ENCODE results near the gene STRIP2.
"Not testable (repeated sequence)": the region's sequence is repeated elsewhere in the genome, so short reads cannot be mapped to it uniquely, and the experiment has no call there.

Gene STRIP2

DNA sequence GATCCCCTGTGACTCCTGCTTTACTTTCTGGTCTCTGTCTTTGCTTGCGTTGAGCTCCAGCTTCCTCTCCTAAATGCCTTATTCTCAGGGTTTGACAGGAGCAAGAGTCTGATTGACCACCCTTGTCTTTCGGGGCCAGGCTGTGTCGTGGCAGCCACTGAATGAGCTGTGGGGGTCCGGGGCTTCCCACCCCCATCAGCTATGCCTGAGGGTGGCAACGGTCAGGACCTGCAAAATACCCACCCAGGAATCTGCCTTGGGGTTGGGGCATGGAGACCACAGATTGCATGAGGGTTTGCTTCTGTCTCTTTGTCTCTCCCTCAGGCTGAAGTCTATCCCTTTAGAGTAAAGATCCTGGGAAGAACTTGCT lies 88.7 kb downstream of the STRIP2 start:
- no peak for FAIRE-seq

GRCh38 chr7:129523924-129524323 lies 89.7 kb downstream of the STRIP2 start:
- DNase-seq (ENCODE audit: insufficient read length, low spot score) = no peak
- no peak for FAIRE-seq

More for the DNA sequence above, 88.7 kb downstream of the STRIP2 start:
- no peak for DNase-seq (ENCODE audit: insufficient read length, low spot score)

DNA sequence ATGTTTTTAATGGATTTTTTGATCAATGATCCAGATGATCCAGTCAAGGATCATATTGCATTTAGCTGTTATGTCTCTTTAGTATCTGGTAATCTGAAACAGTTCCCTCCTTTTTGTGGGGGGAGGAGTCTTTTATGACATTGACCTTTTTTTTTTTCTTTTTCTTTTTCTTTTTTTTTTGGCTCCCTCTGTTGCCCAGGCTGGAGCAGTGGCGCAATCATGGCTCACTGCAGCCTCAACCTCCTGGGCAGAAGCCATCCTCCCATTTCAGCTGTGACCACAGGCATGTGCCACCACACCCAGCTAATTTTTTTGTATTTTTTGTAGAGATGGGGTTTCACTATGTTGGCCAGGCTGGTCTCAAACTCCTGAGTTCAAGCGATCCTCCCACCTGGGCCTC lies 90.2 kb downstream of the STRIP2 start:
- not testable (repeated sequence) for FAIRE-seq; DNase-seq (ENCODE audit: insufficient read length, low spot score)

GRCh38 chr7:129525225-129525862 lies 91.1 kb downstream of the STRIP2 start:
- FAIRE-seq (no peak), DNase-seq (ENCODE audit: insufficient read length, low spot score) (no peak)

- FAIRE-seq (no peak), DNase-seq (ENCODE audit: insufficient read length, low spot score) (no peak)
Observed at GRCh38 chr7:129529643-129530042, 95.4 kb downstream of the STRIP2 start.

GRCh38 chr7:129530795-129531391 lies 96.7 kb downstream of the STRIP2 start:
- DNase-seq (ENCODE audit: insufficient read length, low spot score) (peak; percentile 22), FAIRE-seq (no peak)

GRCh38 chr7:129531721-129532120 lies 97.5 kb downstream of the STRIP2 start:
- no peak for FAIRE-seq
- DNase-seq (ENCODE audit: insufficient read length, low spot score) = no peak

- FAIRE-seq (no peak), DNase-seq (ENCODE audit: insufficient read length, low spot score) (no peak)
Observed at GRCh38 chr7:129532375-129532774, 98.1 kb downstream of the STRIP2 start.

- not testable (repeated sequence) for FAIRE-seq
Observed at GRCh38 chr7:129534558-129535274, 100.5 kb downstream of the STRIP2 start.

DNA sequence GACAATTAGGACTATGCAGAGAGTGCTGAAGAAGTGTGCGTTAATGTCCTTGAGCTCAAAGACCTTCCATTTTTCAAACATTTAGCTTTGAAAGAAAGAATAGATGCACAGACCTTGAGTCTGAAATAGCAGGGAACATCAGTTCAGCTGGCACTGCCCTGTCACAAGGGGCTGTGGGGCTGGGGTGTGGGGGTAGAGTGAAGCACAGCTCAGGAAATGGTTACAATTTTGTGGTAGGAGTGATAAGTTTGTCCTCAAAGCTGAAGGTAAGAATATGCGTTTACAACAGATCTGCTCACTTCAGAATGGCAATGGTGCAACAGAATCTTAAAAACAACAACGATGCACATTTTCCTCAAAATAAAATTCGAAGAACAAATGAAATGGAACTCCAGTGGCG lies 101.7 kb downstream of the STRIP2 start:
- DNase-seq (ENCODE audit: insufficient read length, low spot score) (no peak), FAIRE-seq (no peak)

More at GRCh38 chr7:129534558-129535274, 100.5 kb downstream of the STRIP2 start:
- not testable (repeated sequence) for DNase-seq (ENCODE audit: insufficient read length, low spot score)

DNA sequence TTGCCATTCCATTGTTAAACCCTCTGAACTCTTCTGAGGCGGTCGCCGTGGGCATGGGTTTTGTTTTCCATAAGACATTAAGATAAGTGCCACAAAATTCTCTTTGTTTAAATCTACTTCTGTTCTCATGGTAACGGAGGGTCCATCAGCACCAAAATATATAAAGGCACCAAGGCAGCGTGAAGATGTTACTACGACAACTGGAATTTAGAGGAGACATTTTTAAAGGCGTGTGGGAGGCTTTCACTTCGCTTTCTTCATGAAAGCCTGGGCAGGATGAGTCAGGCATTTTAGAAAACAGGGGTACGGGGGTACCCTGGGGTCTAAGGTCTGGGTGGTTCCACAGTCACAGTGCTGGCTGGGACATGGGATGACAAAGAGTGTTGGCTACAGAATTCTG lies 102.1 kb downstream of the STRIP2 start:
- FAIRE-seq (no peak), DNase-seq (ENCODE audit: insufficient read length, low spot score) (no peak)

All from HTR-8/SVneo (cell line).